Suprapubic skin (tissue), 3 donors: Measurements from ENCODE around the gene FOXE3.

ENCODE experiments used
- CTCF ChIP-seq, 2 donors: fragments of 200-600 bp in 1 of 2; fragments of 450-650 bp in 1 of 2; sonication (generic) in 1 of 2; IDR thresholded peaks; one replicate each; pipeline ENCODE4 v1.5.1; 2016 to 2019; ENCODE audit warnings: antibody characterized with exemption in 2 of 2, mild to moderate bottlenecking in 1 of 2, moderate library complexity in 1 of 2
- POLR2AphosphoS5 ChIP-seq, 3 donors: sonication (generic); formaldehyde crosslinking; IDR thresholded peaks; one replicate each; pipeline ENCODE4 v1.6.1; 2017; ENCODE audit warnings: antibody characterized with exemption in 3 of 3

GRCh38 chr1:47424336-47424982 is 8.4 kb downstream of the FOXE3 start:
- TF ChIP-seq POLR2AphosphoS5 (IDR thresholded peaks at IDR 0.05) (no peak), CTCF (IDR thresholded peaks at IDR 0.05) (peak; percentile 40 to 78)
